PC-3 (cell line): ENCODE measurements around the gene CERS1.

Source experiments
- EZH2phosphoT487 ChIP-seq: fragments of 300-600 bp; sonication (generic); IDR thresholded peaks from 2 replicates; pipeline ENCODE4 v1.6.1; 2018; ENCODE audit warnings: mild to moderate bottlenecking, antibody characterized with exemption, low read length, borderline replicate concordance
- TF ChIP-seq, protein P1 (sequence below): fragments of 300-600 bp; sonication (generic); conservative IDR thresholded peaks from 2 replicates; pipeline ENCODE4 v1.5.1; 2017; ENCODE audit warnings: antibody characterized with exemption, low read depth, mild to moderate bottlenecking, low read length

DNA sequence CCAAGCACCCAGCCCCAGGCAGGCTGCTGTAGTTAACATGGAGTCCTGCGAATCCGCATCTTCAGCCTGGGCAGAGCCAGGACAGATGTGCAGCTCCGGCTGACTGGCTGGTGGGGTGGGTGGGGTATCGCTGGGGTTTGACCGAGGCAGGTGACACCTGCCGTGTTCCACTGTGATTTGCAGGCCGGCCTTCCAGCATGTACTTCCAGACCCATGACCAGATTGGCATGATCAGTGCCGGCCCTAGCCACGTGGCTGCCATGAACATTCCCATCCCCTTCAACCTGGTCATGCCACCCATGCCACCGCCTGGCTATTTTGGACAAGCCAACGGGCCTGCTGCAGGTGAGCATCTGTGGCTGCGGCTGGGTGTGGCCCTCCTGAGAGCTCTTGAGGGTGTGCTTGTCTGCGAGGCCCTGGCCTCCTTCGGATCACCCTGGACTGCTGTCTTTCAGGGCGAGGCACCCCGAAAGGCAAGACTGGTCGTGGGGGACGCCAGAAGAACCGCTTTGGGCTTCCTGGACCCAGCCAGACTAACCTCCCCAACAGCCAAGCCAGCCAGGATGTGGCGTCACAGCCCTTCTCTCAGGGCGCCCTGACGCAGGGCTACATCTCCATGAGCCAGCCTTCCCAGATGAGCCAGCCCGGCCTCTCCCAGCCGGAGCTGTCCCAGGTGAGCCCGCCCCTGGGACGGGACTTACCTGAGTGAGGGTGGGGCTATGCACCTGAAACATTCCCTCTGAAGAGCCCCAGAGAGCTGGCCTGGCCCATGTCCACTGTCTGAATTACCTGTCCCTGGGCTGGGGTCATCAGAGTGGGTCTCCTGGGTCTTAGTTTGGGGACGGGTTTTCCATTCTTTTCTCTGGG lies 30.6 kb downstream of the CERS1 start:
- TF ChIP-seq EZH2phosphoT487: no peak
- TF ChIP-seq, protein P1, sequence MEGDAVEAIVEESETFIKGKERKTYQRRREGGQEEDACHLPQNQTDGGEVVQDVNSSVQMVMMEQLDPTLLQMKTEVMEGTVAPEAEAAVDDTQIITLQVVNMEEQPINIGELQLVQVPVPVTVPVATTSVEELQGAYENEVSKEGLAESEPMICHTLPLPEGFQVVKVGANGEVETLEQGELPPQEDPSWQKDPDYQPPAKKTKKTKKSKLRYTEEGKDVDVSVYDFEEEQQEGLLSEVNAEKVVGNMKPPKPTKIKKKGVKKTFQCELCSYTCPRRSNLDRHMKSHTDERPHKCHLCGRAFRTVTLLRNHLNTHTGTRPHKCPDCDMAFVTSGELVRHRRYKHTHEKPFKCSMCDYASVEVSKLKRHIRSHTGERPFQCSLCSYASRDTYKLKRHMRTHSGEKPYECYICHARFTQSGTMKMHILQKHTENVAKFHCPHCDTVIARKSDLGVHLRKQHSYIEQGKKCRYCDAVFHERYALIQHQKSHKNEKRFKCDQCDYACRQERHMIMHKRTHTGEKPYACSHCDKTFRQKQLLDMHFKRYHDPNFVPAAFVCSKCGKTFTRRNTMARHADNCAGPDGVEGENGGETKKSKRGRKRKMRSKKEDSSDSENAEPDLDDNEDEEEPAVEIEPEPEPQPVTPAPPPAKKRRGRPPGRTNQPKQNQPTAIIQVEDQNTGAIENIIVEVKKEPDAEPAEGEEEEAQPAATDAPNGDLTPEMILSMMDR: no peak
